H1 (cell line): ENCODE data around the gene IFITM10. TPM values are rescaled to one million over a fixed set of nuclear protein-coding genes. Genes with fewer than 3 reads are reported as not detected.

ENCODE experiments used
- CTCF ChIA-PET: fragments of 300-600 bp; sonication (Branson Sonifier 250); formaldehyde crosslinking; loops from one replicate; lab custom pipeline; 2021; ENCODE audit not compliant: partially characterized antibody; lab: Charles Lee
- POLR2A ChIA-PET: fragments of 300-600 bp; sonication (Branson Sonifier 250); formaldehyde crosslinking; loops from one replicate; lab custom pipeline; 2021; ENCODE audit warnings: inconsistent platforms; ENCODE audit not compliant: partially characterized antibody; lab: Charles Lee
- DNase-seq, 2 experiments: peaks; one replicate each; pipeline versions ENCODE4 v3.0.0 to v3.0.0-alpha.2; 2010 to 2022; ENCODE audit warnings: low spot score in 2 of 2, low read depth in 1 of 2, mixed read lengths in 1 of 2
- FAIRE-seq: peaks from 2 replicates; lab custom pipeline; 2011; peaks lifted over from hg19 to GRCh38; lab: Jason Lieb, UNC
- H2AFZ ChIP-seq: 2 replicates; pipeline ENCODE4 v1.8.1; 2012; ENCODE audit warnings: low read length, inconsistent platforms
- H2AK5ac ChIP-seq: 2 replicates; pipeline ENCODE4 v1.6.1; 2013; ENCODE audit warnings: low read depth, low read length
- H2BK120ac ChIP-seq: replicated peaks from 2 replicates; pipeline ENCODE3; 2013; ENCODE audit warnings: low read depth, low read length, inconsistent platforms
- H2BK12ac ChIP-seq: 2 replicates; pipeline ENCODE4 v1.6.1; 2013; ENCODE audit warnings: low read depth, low read length
- H2BK15ac ChIP-seq: 2 replicates; pipeline ENCODE4 v1.6.1; 2013; ENCODE audit warnings: low read length
- H2BK20ac ChIP-seq: 2 replicates; pipeline ENCODE4 v1.6.1; 2013; ENCODE audit warnings: low read length
- H2BK5ac ChIP-seq: 2 replicates; pipeline ENCODE4 v1.6.1; 2013; ENCODE audit warnings: low read depth, low read length
- H3K14ac ChIP-seq: 2 replicates; pipeline ENCODE4 v1.6.1; 2013; ENCODE audit warnings: inconsistent platforms; ENCODE audit not compliant: insufficient read length
- H3K18ac ChIP-seq: 2 replicates; pipeline ENCODE4 v1.6.1; 2013; ENCODE audit warnings: low read length; ENCODE audit errors: extremely low read depth
- H3K23ac ChIP-seq: 2 replicates; pipeline ENCODE4 v1.6.1; 2013; ENCODE audit warnings: inconsistent platforms; ENCODE audit not compliant: insufficient read length
- H3K23me2 ChIP-seq: 2 replicates; pipeline ENCODE4 v1.6.1; 2013; ENCODE audit warnings: low read depth, low read length
- H3K27ac ChIP-seq: 2 replicates; pipeline ENCODE4 v1.6.1; 2011; ENCODE audit warnings: low read depth, low read length, inconsistent platforms
- H3K27me3 ChIP-seq, 4 experiments: replicated peaks in 1 of 4; 1 replicate in 1 of 4; 2 replicates in 3 of 4; pipeline versions ENCODE4 v1.6.1 to v1.8.1; 2011 to 2013; ENCODE audit warnings: low read length in 3 of 4, mild to moderate bottlenecking in 3 of 4, inconsistent platforms in 2 of 4, mixed read lengths in 2 of 4, moderate library complexity in 1 of 4; ENCODE audit not compliant: control insufficient read depth in 3 of 4, insufficient read depth in 3 of 4; ENCODE audit errors: extremely low read depth in 1 of 4
- H3K36me3 ChIP-seq, 4 experiments: 2 replicates each; pipeline versions ENCODE4 v1.6.1 to v1.8.1; 2011 to 2013; ENCODE audit warnings: mild to moderate bottlenecking in 4 of 4, low read length in 3 of 4, moderate library complexity in 2 of 4, control low read depth in 1 of 4, inconsistent platforms in 1 of 4; ENCODE audit not compliant: insufficient read depth in 4 of 4, control insufficient read depth in 2 of 4
- H3K4ac ChIP-seq: replicated peaks from 2 replicates; pipeline ENCODE3; 2013; ENCODE audit warnings: low read length, low read depth, mixed read lengths, inconsistent platforms; ENCODE audit not compliant: insufficient read length
- H3K4me1 ChIP-seq, 4 experiments: replicated peaks in 1 of 4; 1 replicate in 1 of 4; 2 replicates in 3 of 4; pipeline versions ENCODE4 v1.6.1 to v1.8.1; 2011 to 2013; ENCODE audit warnings: low read length in 3 of 4, inconsistent platforms in 2 of 4, mixed read lengths in 1 of 4; ENCODE audit not compliant: insufficient read depth in 4 of 4, control insufficient read depth in 3 of 4
- H3K4me2 ChIP-seq, 2 experiments: 2 replicates each; pipeline versions ENCODE4 v1.6.1 to v1.8.1; 2011 to 2013; ENCODE audit warnings: low read depth in 2 of 2, low read length in 2 of 2, control low read depth in 1 of 2, inconsistent platforms in 1 of 2, mild to moderate bottlenecking in 1 of 2; ENCODE audit not compliant: insufficient read depth in 1 of 2
- H3K4me3 ChIP-seq, 4 experiments: fragments of 200-600, 300-600 bp in 1 of 4; sonication (generic), shearing (Covaris generic), sonication (Bioruptor Twin) in 1 of 4; 2 replicates each; pipeline versions ENCODE4 v1.5.1 to v1.8.1; 2011 to 2016; ENCODE audit warnings: low read length in 4 of 4, low read depth in 3 of 4, control low read depth in 2 of 4, inconsistent platforms in 2 of 4, mild to moderate bottlenecking in 2 of 4, mixed read lengths in 1 of 4, moderate library complexity in 1 of 4; ENCODE audit not compliant: insufficient read depth in 2 of 4; ENCODE audit errors: extremely low read depth in 1 of 4
- H3K56ac ChIP-seq: replicated peaks from 2 replicates; pipeline ENCODE3; 2013; ENCODE audit warnings: low read depth, mild to moderate bottlenecking, mixed read lengths, low read length, inconsistent platforms; ENCODE audit not compliant: insufficient read length
- H3K79me1 ChIP-seq: 2 replicates; pipeline ENCODE4 v1.6.1; 2013; ENCODE audit warnings: low read depth, low read length, control low read depth
- H3K79me2 ChIP-seq, 2 experiments: 2 replicates each; pipeline versions ENCODE4 v1.6.1 to v1.8.1; 2012 to 2013; ENCODE audit warnings: low read length in 2 of 2, mild to moderate bottlenecking in 2 of 2, inconsistent platforms in 1 of 2; ENCODE audit not compliant: insufficient read depth in 2 of 2, control insufficient read depth in 1 of 2
- H3K9ac ChIP-seq, 4 experiments: replicated peaks in 1 of 4; 1 replicate in 1 of 4; 2 replicates in 3 of 4; pipeline versions ENCODE4 v1.6.1 to v1.8.1; 2011 to 2013; ENCODE audit warnings: low read depth in 3 of 4, low read length in 3 of 4, control low read depth in 2 of 4, mild to moderate bottlenecking in 2 of 4, moderate library complexity in 2 of 4, inconsistent platforms in 1 of 4; ENCODE audit errors: extremely low read depth in 1 of 4
- H3K9me3 ChIP-seq, 2 experiments: 2 replicates each; pipeline versions ENCODE4 v1.6.1 to v1.8.1; 2012 to 2013; ENCODE audit warnings: mild to moderate bottlenecking in 2 of 2, moderate library complexity in 2 of 2, control low read depth in 1 of 2, inconsistent platforms in 1 of 2, low read depth in 1 of 2, low read length in 1 of 2, mixed read lengths in 1 of 2; ENCODE audit not compliant: insufficient read depth in 2 of 2
- H4K20me1 ChIP-seq, 2 experiments: replicated peaks in 1 of 2; 2 replicates each; pipeline versions ENCODE3 to v1.8.1; 2011 to 2013; ENCODE audit warnings: inconsistent platforms in 2 of 2, low read length in 2 of 2, mild to moderate bottlenecking in 1 of 2; ENCODE audit not compliant: insufficient read depth in 2 of 2, control insufficient read depth in 1 of 2
- H4K5ac ChIP-seq: 2 replicates; pipeline ENCODE4 v1.6.1; 2013; ENCODE audit warnings: low read length, low read depth, mixed read lengths, inconsistent platforms; ENCODE audit not compliant: insufficient read length
- H4K8ac ChIP-seq: 2 replicates; pipeline ENCODE4 v1.8.0; 2013; ENCODE audit warnings: mild to moderate bottlenecking, moderate library complexity, low read length, inconsistent platforms; ENCODE audit not compliant: insufficient read depth; ENCODE audit errors: extremely low read depth
- H4K91ac ChIP-seq: replicated peaks from 2 replicates; pipeline ENCODE3; 2013; ENCODE audit warnings: low read length, mixed read lengths, inconsistent platforms; ENCODE audit not compliant: insufficient read length
- ASH2L ChIP-seq: fragments of 200-600, 300-600 bp; sonication (generic); IDR thresholded peaks from one replicate; pipeline ENCODE4 v1.7.1; 2017; ENCODE audit warnings: low read length
- CBX8 ChIP-seq: fragments of 300-800, 300-1000 bp; sonication (generic); IDR thresholded peaks from 2 replicates; pipeline ENCODE4 v1.7.1; 2016; ENCODE audit warnings: low read depth, low read length, borderline replicate concordance
- JUND ChIP-seq: IDR thresholded peaks from 2 replicates; pipeline ENCODE4 v1.6.1; 2011; ENCODE audit warnings: mild to moderate bottlenecking, improper control_type of control experiment, low read length
- KDM1A ChIP-seq: fragments of 200-600, 300-600 bp; sonication (generic); IDR thresholded peaks from 2 replicates; pipeline ENCODE4 v1.7.1; 2016; ENCODE audit warnings: mild to moderate bottlenecking, low read length, borderline replicate concordance
- MAFK ChIP-seq: IDR thresholded peaks from 2 replicates; pipeline ENCODE4 v1.6.1; 2012; ENCODE audit warnings: low read depth, mild to moderate bottlenecking, improper control_type of control experiment, low read length
- MAX ChIP-seq: IDR thresholded peaks from 2 replicates; pipeline ENCODE4 v1.6.1; 2012; ENCODE audit warnings: inconsistent platforms
- RNF2 ChIP-seq: fragments of 200-900, 300-1000 bp; sonication (generic); IDR thresholded peaks from 2 replicates; pipeline ENCODE4 v1.7.1; 2016; ENCODE audit warnings: borderline replicate concordance, low read depth, mild to moderate bottlenecking, antibody characterized with exemption, low read length; ENCODE audit not compliant: poor library complexity, severe bottlenecking; ENCODE audit errors: missing control alignments
- SIN3A ChIP-seq, 2 experiments: IDR thresholded peaks in 1 of 2; conservative IDR thresholded peaks in 1 of 2; 2 replicates each; pipeline ENCODE4 v1.6.1; 2011 to 2012; ENCODE audit warnings: low read length in 2 of 2, improper control_type of control experiment in 1 of 2, low read depth in 1 of 2, mild to moderate bottlenecking in 1 of 2
- ZNF274 ChIP-seq: IDR thresholded peaks from 2 replicates; pipeline ENCODE4 v1.7.0; 2012; ENCODE audit warnings: low read length, borderline replicate concordance; ENCODE audit errors: extremely low read depth
- WGBS, 2 experiments: shearing (Covaris generic) in 1 of 2; methylation state at CpG; one replicate each; pipeline versions ENCODE4 v1.1.6 to v1.1.7; 2013 to 2015; ENCODE audit warnings: low lambda C conversion rate in 2 of 2, mixed read lengths in 2 of 2, inconsistent platforms in 1 of 2, low coverage in 1 of 2, missing lambda C conversion rate in 1 of 2; ENCODE audit not compliant: insufficient replicate concordance in 2 of 2, insufficient coverage in 1 of 2, insufficient read length in 1 of 2; ENCODE audit errors: extremely low coverage in 1 of 2, missing lambda C conversion rate in 1 of 2; 5-methylcytosine and 5-hydroxymethylcytosine counted together
- polyA plus RNA-seq, 7 experiments: library from polyadenylated mRNA; depleted of rRNA in 3 of 7; stranded (reverse) in 5 of 7; unstranded in 2 of 7; fragments of >200 nt in 5 of 7; fragments of 200-250 nt in 2 of 7; gene quantifications; 1 replicate in 5 of 7; 2 replicates in 1 of 7; 4 replicates in 1 of 7; pipeline versions ENCODE4 v1.2.1 to v1.2.3, GENCODE V29; 2011 to 2013; ENCODE audit warnings: missing spikeins in 2 of 7, mixed read lengths in 2 of 7
- total RNA-seq: library from RNA; stranded (reverse); fragmentation: NEBNext Ultra II Directional; extraction: Animal tissue kit (Norgen Biotek cat#: 25700); gene quantifications from 2 replicates; pipeline ENCODE4 v1.2.1, GENCODE V29; 2021

IFITM10 gene
- total and polyA plus RNA-seq, 2 of the 8 experiments (the other 6 are each of a cell fraction or from before 2014, with no cell fraction given), result 0.08 to 0.22 TPM

- no peak for FAIRE-seq
- POLR2A ChIA-PET, result interaction anchor here (0.9 to 1.8 kb wide), 5 partner anchors 8 to 23 kb away, joined by 3 to 6 read pairs (median 4); partner anchors contain the start of gene CTSD
- TF ChIP-seq SIN3A (conservative IDR thresholded peaks at IDR 0.05 in 1 of 2, IDR thresholded peaks at IDR 0.05 in 1 of 2; ENCODE audit: low read depth in 1 of 2, low read length in 2 of 2), result no peak
- TF ChIP-seq RNF2, result no peak
- TF ChIP-seq JUND, result peak; percentile 85
- peak; percentile 97 for TF ChIP-seq MAFK
- TF ChIP-seq ASH2L, result peak; percentile 38
- no peak for TF ChIP-seq CBX8
- no peak for TF ChIP-seq MAX
- TF ChIP-seq KDM1A, result 0 out of 2 replicates have a peak, but pooled peaks have one; percentile 11
- no peak for TF ChIP-seq ZNF274
Measured at GRCh38 chr11:1772270-1773130, 22.1 kb upstream of the IFITM10 start.

More at GRCh38 chr11:1772270-1773130, 22.1 kb upstream of the IFITM10 start:
- H2BK15ac ChIP-seq, result peak overlapping the region; percentile 76
- H3K23me2 ChIP-seq, result peaks cover 3% of the 10 kb centered on the region; the same call in 1 of the 2 replicates
- H3K4me2 ChIP-seq, result peak overlapping the region; percentile 40 to 56
- CTCF ChIA-PET, result interaction anchor here (0.8 to 4.1 kb wide), 10 partner anchors 8 to 384 kb away, joined by 3 to 16 read pairs (median 3); no protein-coding TSS in a partner anchor
- H3K23ac ChIP-seq, result peak overlapping the region; percentile 52
- H2BK5ac ChIP-seq, result peak overlapping the region; percentile 79; the same call in 1 of the 2 replicates
- H3K36me3 ChIP-seq, result no peaks in the 10 kb centered on the region
- H3K4me1 ChIP-seq, result peaks cover 5 to 15% (median 11%) of the 10 kb centered on the region in 4 experiments
- peak in 1 of 2 experiments; percentile 71 for DNase-seq
- H4K8ac ChIP-seq, result no peak overlapping the region
- peak overlapping the region; percentile 80; the same call in 1 of the 2 replicates for H2BK12ac ChIP-seq
- H3K79me2 ChIP-seq, result no peaks in the 10 kb centered on the region
- no peaks in the 10 kb centered on the region for H3K27me3 ChIP-seq
- no peaks in the 10 kb centered on the region for H3K9me3 ChIP-seq
- H3K4me3 ChIP-seq, result peak overlapping the region in 2 of 4 experiments; percentile 7 to 30; a peak in 1 of 8 replicates
- H3K18ac ChIP-seq, result peak overlapping the region; percentile 93
- H3K79me1 ChIP-seq, result no peaks in the 10 kb centered on the region
- peak overlapping the region; percentile 94 for H2BK20ac ChIP-seq
- no peak overlapping the region for H2AK5ac ChIP-seq
- H3K56ac ChIP-seq, result no peak overlapping the region
- H4K5ac ChIP-seq, result no peak overlapping the region
- H3K14ac ChIP-seq, result no peak overlapping the region
- H3K9ac ChIP-seq, result no peak overlapping the region
- peak overlapping the region; percentile 12; the same call in 1 of the 2 replicates for H3K27ac ChIP-seq
- peak overlapping the region; percentile 56; the same call in 1 of the 2 replicates for H2AFZ ChIP-seq
- peak overlapping the region; percentile 50 for H3K4ac ChIP-seq
- peak overlapping the region; percentile 56 for H4K91ac ChIP-seq
- H2BK120ac ChIP-seq, result peak overlapping the region; percentile 80
- no peaks in the 10 kb centered on the region for H4K20me1 ChIP-seq
- 58% methylated on average over 11 of the region's 15 CpGs; no CpG with 5 or more reads in 1 of the 2 experiments for WGBS, 2 experiments
